Chondrocyte (in vitro differentiated cells): Measurements from ENCODE around the gene MGAT3. TPM values are rescaled to one million over a fixed set of nuclear protein-coding genes. Genes with fewer than 3 reads are reported as not detected.

Source experiments
- DNase-seq: peaks from one replicate; pipeline ENCODE4 v3.0.0; 2021; ENCODE audit warnings: mixed read lengths, low spot score
- H3K27ac Mint-ChIP-seq: one replicate; pipeline ENCODE4 v1.8.0; 2021; ENCODE audit warnings: mild to moderate bottlenecking, moderate library complexity, mixed read lengths; ENCODE audit not compliant: unreplicated experiment
- H3K27me3 Mint-ChIP-seq: 2 replicates; pipeline ENCODE4 v1.8.0; 2021; ENCODE audit warnings: low read depth, mixed read lengths
- H3K36me3 Mint-ChIP-seq: 2 replicates; pipeline ENCODE4 v1.8.0; 2021; ENCODE audit warnings: low read depth, mixed read lengths
- H3K4me1 Mint-ChIP-seq: 2 replicates; pipeline ENCODE4 v1.8.0; 2021; ENCODE audit warnings: low read depth, mild to moderate bottlenecking, mixed read lengths
- H3K4me3 Mint-ChIP-seq: one replicate; pipeline ENCODE4 v1.8.0; 2021; ENCODE audit warnings: mild to moderate bottlenecking, moderate library complexity, mixed read lengths; ENCODE audit not compliant: unreplicated experiment
- H3K9me3 Mint-ChIP-seq: 2 replicates; pipeline ENCODE4 v1.8.0; 2021; ENCODE audit warnings: low read depth, mixed read lengths
- total RNA-seq: library from RNA; stranded (reverse); gene quantifications from 3 replicates; pipeline ENCODE4 v1.2.1, GENCODE V29; 2021
- TF ChIP-seq, protein P1 (sequence below): fragments of 200-600 bp; sonication (generic); IDR thresholded peaks from 2 replicates; pipeline ENCODE4 v1.5.0; 2021; ENCODE audit warnings: antibody characterized with exemption, mild to moderate bottlenecking, moderate library complexity

Gene MGAT3
- total RNA-seq, 1 donor from 2014 or later = 6.1 TPM

DNA sequence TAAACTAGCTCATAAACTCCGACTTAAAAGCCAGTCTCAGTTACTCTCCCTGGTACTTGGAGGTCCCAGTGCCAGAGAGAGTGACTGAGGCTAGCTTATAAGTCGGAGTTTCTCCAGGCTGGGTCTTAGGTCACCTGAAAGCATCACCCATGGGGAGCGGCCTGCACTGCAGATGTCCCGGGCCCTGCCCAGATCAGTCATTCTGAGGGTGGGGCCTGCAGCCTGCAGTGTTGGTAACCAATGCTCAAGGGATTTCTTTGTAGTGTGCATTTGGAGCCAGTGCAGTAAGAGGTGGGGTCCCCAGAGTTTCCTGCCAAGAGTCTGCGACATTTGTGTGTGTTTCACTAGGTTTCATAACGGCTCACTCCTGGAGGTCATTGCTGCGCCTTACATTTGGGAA lies 42.4 kb upstream of the MGAT3 start:
- TF ChIP-seq, protein P1, sequence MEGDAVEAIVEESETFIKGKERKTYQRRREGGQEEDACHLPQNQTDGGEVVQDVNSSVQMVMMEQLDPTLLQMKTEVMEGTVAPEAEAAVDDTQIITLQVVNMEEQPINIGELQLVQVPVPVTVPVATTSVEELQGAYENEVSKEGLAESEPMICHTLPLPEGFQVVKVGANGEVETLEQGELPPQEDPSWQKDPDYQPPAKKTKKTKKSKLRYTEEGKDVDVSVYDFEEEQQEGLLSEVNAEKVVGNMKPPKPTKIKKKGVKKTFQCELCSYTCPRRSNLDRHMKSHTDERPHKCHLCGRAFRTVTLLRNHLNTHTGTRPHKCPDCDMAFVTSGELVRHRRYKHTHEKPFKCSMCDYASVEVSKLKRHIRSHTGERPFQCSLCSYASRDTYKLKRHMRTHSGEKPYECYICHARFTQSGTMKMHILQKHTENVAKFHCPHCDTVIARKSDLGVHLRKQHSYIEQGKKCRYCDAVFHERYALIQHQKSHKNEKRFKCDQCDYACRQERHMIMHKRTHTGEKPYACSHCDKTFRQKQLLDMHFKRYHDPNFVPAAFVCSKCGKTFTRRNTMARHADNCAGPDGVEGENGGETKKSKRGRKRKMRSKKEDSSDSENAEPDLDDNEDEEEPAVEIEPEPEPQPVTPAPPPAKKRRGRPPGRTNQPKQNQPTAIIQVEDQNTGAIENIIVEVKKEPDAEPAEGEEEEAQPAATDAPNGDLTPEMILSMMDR = no peak
- H3K27ac Mint-ChIP-seq = no peak overlapping the region
- H3K9me3 Mint-ChIP-seq = no peaks in the 10 kb centered on the region
- DNase-seq = peak; percentile 49
- H3K4me3 Mint-ChIP-seq = no peak overlapping the region
- no peaks in the 10 kb centered on the region for H3K27me3 Mint-ChIP-seq
- peaks cover 4% of the 10 kb centered on the region for H3K4me1 Mint-ChIP-seq
- H3K36me3 Mint-ChIP-seq = peaks cover 12% of the 10 kb centered on the region

DNA sequence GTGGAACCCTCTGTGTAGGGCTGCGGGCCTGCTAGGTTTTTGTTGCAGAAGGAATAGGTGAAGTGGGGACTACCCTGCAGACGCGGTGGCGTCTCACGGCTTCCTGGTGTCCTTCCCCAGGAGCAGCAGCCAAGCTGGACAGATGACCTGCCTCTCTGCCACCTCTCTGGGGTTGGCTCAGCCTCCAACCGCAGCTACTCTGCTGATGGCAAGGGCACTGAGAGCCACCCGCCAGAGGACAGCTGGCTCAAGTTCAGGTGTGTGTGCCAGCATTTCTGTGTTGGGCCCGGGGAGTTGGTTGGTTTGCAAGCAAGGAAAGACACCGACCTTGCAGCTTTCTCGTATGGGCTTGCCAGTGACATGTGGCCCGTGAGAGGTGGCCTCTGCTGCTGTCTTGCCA lies 41.9 kb upstream of the MGAT3 start:
- Mint-ChIP-seq H3K27ac (no peak overlapping the region), H3K9me3 (no peaks in the 10 kb centered on the region), H3K27me3 (no peaks in the 10 kb centered on the region), H3K4me3 (no peak overlapping the region), H3K36me3 (peaks cover 16% of the 10 kb centered on the region), H3K4me1 (peaks cover 4% of the 10 kb centered on the region)
- TF ChIP-seq, protein P1 = no peak
- DNase-seq = peak; percentile 61

DNA sequence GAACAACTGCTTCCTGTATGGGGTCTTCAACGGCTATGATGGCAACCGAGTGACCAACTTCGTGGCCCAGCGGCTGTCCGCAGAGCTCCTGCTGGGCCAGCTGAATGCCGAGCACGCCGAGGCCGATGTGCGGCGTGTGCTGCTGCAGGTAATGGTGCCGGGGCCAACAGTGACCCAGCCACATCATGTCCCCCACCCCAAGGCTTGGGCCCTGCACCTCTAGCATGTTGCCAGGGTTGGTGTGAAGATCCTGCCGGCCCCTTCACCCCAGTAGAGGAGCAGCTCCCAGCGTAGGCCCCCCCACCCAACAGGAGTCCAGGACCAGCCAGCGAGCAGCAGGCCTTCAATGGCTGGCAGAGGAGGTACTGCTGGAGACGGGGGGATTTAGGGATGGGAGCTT lies 41.3 kb upstream of the MGAT3 start:
- Mint-ChIP-seq H3K27ac (no peak overlapping the region), H3K36me3 (peaks cover 16% of the 10 kb centered on the region), H3K4me3 (no peak overlapping the region), H3K4me1 (peaks cover 4% of the 10 kb centered on the region), H3K27me3 (no peaks in the 10 kb centered on the region), H3K9me3 (no peaks in the 10 kb centered on the region)
- TF ChIP-seq, protein P1 = no peak
- DNase-seq = no peak

DNA sequence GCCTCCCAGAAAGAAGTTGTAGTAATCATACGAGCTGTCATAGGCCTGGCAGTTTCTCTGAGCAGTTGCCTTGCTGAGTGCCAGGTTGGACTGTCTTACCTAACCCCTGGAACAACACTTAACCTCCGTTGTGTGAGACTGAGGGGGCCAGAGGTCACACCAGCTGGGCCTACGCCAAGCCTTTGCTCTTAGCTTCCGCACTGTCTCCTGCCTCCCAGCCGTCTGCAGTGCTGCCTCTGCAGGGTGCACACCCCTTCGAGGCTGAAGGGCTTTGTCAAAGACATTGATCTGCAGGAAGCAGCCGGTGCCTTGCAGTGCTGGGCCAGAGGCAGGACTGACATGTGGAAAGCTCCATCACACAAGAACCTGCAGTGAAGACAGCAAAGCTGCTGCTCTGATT lies 40.5 kb upstream of the MGAT3 start:
- H3K4me3 Mint-ChIP-seq = no peak overlapping the region
- H3K9me3 Mint-ChIP-seq = no peaks in the 10 kb centered on the region
- peaks cover 4% of the 10 kb centered on the region for H3K4me1 Mint-ChIP-seq
- H3K36me3 Mint-ChIP-seq = peaks cover 20% of the 10 kb centered on the region
- H3K27ac Mint-ChIP-seq = no peak overlapping the region
- TF ChIP-seq, protein P1 = no peak
- H3K27me3 Mint-ChIP-seq = no peaks in the 10 kb centered on the region
- peak; percentile 62 for DNase-seq

DNA sequence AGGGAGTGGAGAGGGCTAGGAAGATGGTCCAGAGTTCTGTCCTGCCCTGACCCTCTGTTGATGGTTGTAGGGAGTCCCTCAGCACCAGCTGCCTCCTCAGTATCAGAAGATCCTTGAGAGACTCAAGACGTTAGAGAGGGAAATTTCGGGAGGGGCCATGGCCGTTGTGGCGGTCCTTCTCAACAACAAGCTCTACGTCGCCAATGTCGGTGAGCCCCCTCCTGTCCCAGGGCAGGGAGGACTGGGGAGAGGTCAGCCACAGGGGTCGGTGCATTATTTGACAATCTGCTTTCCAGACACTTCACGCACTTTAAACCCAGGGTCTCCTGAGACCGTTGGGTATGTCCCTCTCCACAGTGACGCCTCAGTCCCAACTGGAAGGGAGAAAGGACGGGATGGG lies 39.2 kb upstream of the MGAT3 start:
- TF ChIP-seq, protein P1 = no peak
- Mint-ChIP-seq H3K36me3 (peaks cover 24% of the 10 kb centered on the region), H3K9me3 (no peaks in the 10 kb centered on the region), H3K4me1 (no peaks in the 10 kb centered on the region), H3K27me3 (no peaks in the 10 kb centered on the region), H3K4me3 (no peak overlapping the region), H3K27ac (no peak overlapping the region)
- peak; percentile 73 for DNase-seq
